PC-3 (cell line): ENCODE measurements around the gene CFAP91.

ENCODE experiments used
- CTCF ChIP-seq: fragments of 300-600 bp; sonication (generic); conservative IDR thresholded peaks from 2 replicates; pipeline ENCODE4 v1.5.1; 2017; ENCODE audit warnings: antibody characterized with exemption, low read depth, mild to moderate bottlenecking, low read length
- EZH2phosphoT487 ChIP-seq: fragments of 300-600 bp; sonication (generic); IDR thresholded peaks from 2 replicates; pipeline ENCODE4 v1.6.1; 2018; ENCODE audit warnings: mild to moderate bottlenecking, antibody characterized with exemption, low read length, borderline replicate concordance

GRCh38 chr3:119745942-119746341 lies 43.1 kb downstream of the CFAP91 start:
- TF ChIP-seq CTCF (no peak), EZH2phosphoT487 (no peak)
